Lower leg skin (tissue), 3 donors: ENCODE results near the gene ABCC1.

ENCODE experiments used
- CTCF ChIP-seq, 3 donors: fragments of 450-650 bp; IDR thresholded peaks; one replicate each; pipeline ENCODE4 v1.5.1; 2016; ENCODE audit warnings: antibody characterized with exemption in 3 of 3, mild to moderate bottlenecking in 3 of 3, moderate library complexity in 2 of 3
- POLR2A ChIP-seq, 2 donors: fragments of 450-650 bp; IDR thresholded peaks; one replicate each; pipeline ENCODE4 v1.6.1; 2016 to 2017; ENCODE audit warnings: antibody characterized with exemption in 2 of 2, mild to moderate bottlenecking in 1 of 2, moderate library complexity in 1 of 2

DNA sequence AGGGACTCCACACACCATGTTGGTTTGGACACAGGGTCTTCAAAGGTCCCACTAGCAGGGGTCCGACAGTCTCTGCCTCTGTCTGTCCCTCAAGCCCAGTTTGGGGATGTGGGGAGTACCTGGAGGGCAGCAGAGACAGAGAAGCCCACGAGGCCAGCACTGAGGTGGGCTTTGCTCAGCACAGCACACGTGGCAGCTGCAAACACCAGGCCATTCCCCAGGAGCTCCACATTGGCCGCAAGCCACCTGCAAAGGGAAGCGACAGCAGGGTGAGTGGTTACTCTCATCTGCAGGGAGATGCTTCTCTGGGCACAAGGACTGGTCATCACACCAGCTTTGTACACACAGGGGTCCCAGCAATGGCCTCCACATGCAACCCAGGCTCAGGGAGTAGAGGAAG is 211.9 kb downstream of the ABCC1 start:
- TF ChIP-seq POLR2A (IDR thresholded peaks at IDR 0.05) (no peak), CTCF (IDR thresholded peaks at IDR 0.05) (no peak)
